Retinal pigment epithelial cell (primary cell): Measurements from ENCODE around the gene PPOX.

Experiments
- DNase-seq: peaks from one replicate; pipeline ENCODE4 v3.0.0-alpha.2; 2010; ENCODE audit warnings: low read depth
- H3K4me3 ChIP-seq: 2 replicates; pipeline ENCODE4 v1.5.1; 2011; ENCODE audit warnings: mild to moderate bottlenecking, low read length, control low read depth, moderate library complexity
- CTCF ChIP-seq: conservative IDR thresholded peaks from 2 replicates; pipeline ENCODE4 v1.5.1; 2011; ENCODE audit warnings: low read depth, low read length, control low read depth, inconsistent platforms

The PPOX gene

DNA sequence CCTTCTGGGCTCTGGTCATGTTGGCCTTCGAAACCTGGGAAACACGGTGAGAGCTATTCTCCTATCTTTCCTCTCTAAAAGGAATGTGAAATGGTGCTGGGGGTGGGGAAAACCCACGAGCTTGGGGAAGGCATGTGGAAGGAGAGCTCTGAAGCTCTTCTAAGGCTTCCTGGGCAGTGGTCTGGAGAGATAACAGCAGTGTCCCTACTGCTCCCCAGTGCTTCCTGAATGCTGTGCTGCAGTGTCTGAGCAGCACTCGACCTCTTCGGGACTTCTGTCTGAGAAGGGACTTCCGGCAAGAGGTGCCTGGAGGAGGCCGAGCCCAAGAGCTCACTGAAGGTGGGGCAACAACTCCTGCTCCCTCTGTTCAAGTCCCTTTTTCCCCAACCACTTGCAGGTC, 4.2 kb upstream of the PPOX start:
- no peak for DNase-seq
- no peak overlapping the region for H3K4me3 ChIP-seq
- no peak for TF ChIP-seq CTCF

- TF ChIP-seq CTCF = no peak
- no peak for DNase-seq
- H3K4me3 ChIP-seq = no peak overlapping the region
These were observed 3.4 kb upstream of the PPOX start for GRCh38 chr1:161162806-161163205.

- no peak for DNase-seq
- H3K4me3 ChIP-seq = no peak overlapping the region
- TF ChIP-seq CTCF = no peak
These were observed 2.4 kb upstream of the PPOX start for GRCh38 chr1:161163793-161164192.

GRCh38 chr1:161164901-161165610, 1.2 kb upstream of the PPOX start:
- TF ChIP-seq CTCF = no peak
- no peak for DNase-seq

DNA sequence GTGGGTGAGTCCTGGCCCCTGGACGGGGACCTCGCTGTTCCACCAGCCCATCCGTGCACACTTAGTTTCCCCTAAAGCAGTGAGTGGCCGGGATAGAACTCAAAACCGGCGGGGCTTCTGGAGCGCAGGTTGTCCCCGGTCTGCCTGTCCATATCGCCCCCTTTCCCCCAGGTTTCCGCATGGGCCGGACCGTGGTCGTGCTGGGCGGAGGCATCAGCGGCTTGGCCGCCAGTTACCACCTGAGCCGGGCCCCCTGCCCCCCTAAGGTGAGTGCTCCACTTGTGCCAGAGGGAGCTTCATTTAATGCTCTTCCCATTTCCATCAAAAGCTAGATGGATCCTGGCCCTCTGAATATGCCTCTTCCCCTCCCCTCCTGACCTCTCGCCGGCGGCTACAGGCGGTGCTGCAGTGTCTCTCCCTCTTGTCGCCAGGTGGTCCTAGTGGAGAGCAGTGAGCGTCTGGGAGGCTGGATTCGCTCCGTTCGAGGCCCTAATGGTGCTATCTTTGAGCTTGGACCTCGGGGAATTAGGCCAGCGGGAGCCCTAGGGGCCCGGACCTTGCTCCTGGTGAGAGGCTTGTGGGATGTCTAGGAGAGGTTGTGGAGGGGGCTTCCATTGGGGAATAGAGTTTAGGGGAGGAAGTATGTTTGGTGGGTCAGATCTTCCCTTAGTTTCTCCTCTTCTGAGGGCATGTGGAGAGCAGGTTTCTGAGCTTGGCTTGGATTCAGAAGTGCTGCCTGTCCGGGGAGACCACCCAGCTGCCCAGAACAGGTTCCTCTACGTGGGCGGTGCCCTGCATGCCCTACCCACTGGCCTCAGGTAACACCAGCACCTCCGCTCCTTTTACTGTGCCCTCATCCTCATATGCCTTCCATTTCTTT, 683 bp downstream of the PPOX start:
- H3K4me3 ChIP-seq = peak overlapping the region; percentile 81
- DNase-seq = no peak
- TF ChIP-seq CTCF = no peak

More at GRCh38 chr1:161164901-161165610, 1.2 kb upstream of the PPOX start:
- H3K4me3 ChIP-seq = peak overlapping the region; percentile 81

DNA sequence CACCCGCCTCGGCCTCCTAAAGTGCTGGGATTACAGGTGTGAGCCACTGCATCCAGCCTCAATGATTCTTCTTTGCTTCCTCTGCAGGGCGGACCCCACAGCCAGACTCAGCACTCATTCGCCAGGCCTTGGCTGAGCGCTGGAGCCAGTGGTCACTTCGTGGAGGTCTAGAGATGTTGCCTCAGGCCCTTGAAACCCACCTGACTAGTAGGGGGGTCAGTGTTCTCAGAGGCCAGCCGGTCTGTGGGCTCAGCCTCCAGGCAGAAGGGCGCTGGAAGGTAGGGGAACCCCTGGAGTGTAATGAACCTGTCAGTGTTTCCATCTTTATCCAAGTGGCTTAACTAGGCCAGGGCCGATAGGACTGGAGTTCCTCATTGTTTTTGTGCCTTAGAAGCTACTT, 2.7 kb downstream of the PPOX start:
- H3K4me3 ChIP-seq = no peak overlapping the region
- no peak for TF ChIP-seq CTCF
- no peak for DNase-seq
